ENCODE measurements around the gene POT1.

- TF ChIP-seq POLR2A (IDR thresholded peaks at IDR 0.05) (no peak), CTCF (IDR thresholded peaks at IDR 0.05) (no peak)
These were observed 573 bp upstream of the POT1 start for GRCh38 chr7:124930173-124930623.
